GM19240 (cell line): ENCODE results near the gene AIPL1.
"Not testable (repeated sequence)": the region's sequence is repeated elsewhere in the genome, so short reads cannot be mapped to it uniquely, and the experiment has no call there.

Experiments used
- DNase-seq: peaks from one replicate; pipeline ENCODE4 v3.0.0; 2011; ENCODE audit warnings: low spot score; ENCODE audit not compliant: insufficient read length

The AIPL1 gene

GRCh38 chr17:6435051-6435450, at the start of gene AIPL1:
TSS of gene AIPL1 (minus strand) at chr17:6435121. CDS start at chr17:6435104, 17 bp downstream.
- DNase-seq: no peak

GRCh38 chr17:6483507-6483906, 48.6 kb upstream of the AIPL1 start:
- no peak for DNase-seq

- not testable (repeated sequence) for DNase-seq
These were observed 47.9 kb upstream of the AIPL1 start for GRCh38 chr17:6482796-6483195.

GRCh38 chr17:6482105-6482455, 47.2 kb upstream of the AIPL1 start:
- DNase-seq: no peak

GRCh38 chr17:6480303-6480675, 45.4 kb upstream of the AIPL1 start:
- no peak for DNase-seq

- DNase-seq: no peak
These were observed 44.8 kb upstream of the AIPL1 start for GRCh38 chr17:6479622-6480302.

GRCh38 chr17:6478486-6478885, 43.6 kb upstream of the AIPL1 start:
- no peak for DNase-seq

GRCh38 chr17:6477831-6478383, 43.0 kb upstream of the AIPL1 start:
- no peak for DNase-seq

- DNase-seq: no peak
These were observed 41.9 kb upstream of the AIPL1 start for GRCh38 chr17:6476810-6477179.

GRCh38 chr17:6476076-6476809, 41.3 kb upstream of the AIPL1 start:
- no peak for DNase-seq

GRCh38 chr17:6475411-6475810, 40.5 kb upstream of the AIPL1 start:
- no peak for DNase-seq

- DNase-seq: no peak
These were observed 40.0 kb upstream of the AIPL1 start for GRCh38 chr17:6474906-6475305.

- no peak for DNase-seq
These were observed 39.5 kb upstream of the AIPL1 start for GRCh38 chr17:6474376-6474775.

- DNase-seq: peak; percentile 88
These were observed 38.3 kb upstream of the AIPL1 start for GRCh38 chr17:6473128-6473767.

- DNase-seq: no peak
These were observed 37.6 kb upstream of the AIPL1 start for GRCh38 chr17:6472517-6472916.

GRCh38 chr17:6471531-6472465, 36.9 kb upstream of the AIPL1 start:
- DNase-seq: no peak

- no peak for DNase-seq
These were observed 36.0 kb upstream of the AIPL1 start for GRCh38 chr17:6470751-6471521.

GRCh38 chr17:6470146-6470718, 35.3 kb upstream of the AIPL1 start:
- no peak for DNase-seq

- no peak for DNase-seq
These were observed 33.3 kb upstream of the AIPL1 start for GRCh38 chr17:6468051-6468790.
